ENCODE data around the gene OR2C3.

The OR2C3 gene

GRCh38 chr1:247561711-247562110 lies 25.5 kb upstream of the OR2C3 start:
- Histone ChIP-seq H3K9me2 (replicated peaks; ENCODE audit: insufficient read depth, low read length) (no peaks in the 10 kb centered on the region), H3F3A (ENCODE audit: insufficient read depth, low read length) (no peaks in the 10 kb centered on the region), H3K4me2 (ENCODE audit: low read depth, low read length) (no peak overlapping the region), H3K9ac (ENCODE audit: low read length) (no peak overlapping the region), H3K4me1 (ENCODE audit: low read length) (no peaks in the 10 kb centered on the region), H3K27me3 (replicated peaks; ENCODE audit: insufficient read depth, low read length) (no peaks in the 10 kb centered on the region), H3K36me3 (replicated peaks; ENCODE audit: insufficient read depth, low read length) (no peaks in the 10 kb centered on the region), H3K9me3 (replicated peaks; ENCODE audit: insufficient read depth, low read length) (no peaks in the 10 kb centered on the region), H3K27ac (ENCODE audit: low read length) (no peak overlapping the region), H4K20me1 (ENCODE audit: insufficient read depth, low read length) (no peaks in the 10 kb centered on the region), H3K79me2 (ENCODE audit: low read length) (no peaks in the 10 kb centered on the region), H2AFZ (ENCODE audit: low read length) (no peak overlapping the region), H3K4me3 (ENCODE audit: low read length) (no peak overlapping the region)
- DNase-seq, result no peak
- TF ChIP-seq CTCF (IDR thresholded peaks at IDR 0.05; ENCODE audit: low read length), result no peak

- no peaks in the 10 kb centered on the region for H3K9me2 ChIP-seq (replicated peaks; ENCODE audit: insufficient read depth, low read length)
- no peaks in the 10 kb centered on the region for H4K20me1 ChIP-seq (ENCODE audit: insufficient read depth, low read length)
- H3F3A ChIP-seq (ENCODE audit: insufficient read depth, low read length), result no peaks in the 10 kb centered on the region
- H3K4me2 ChIP-seq (ENCODE audit: low read depth, low read length), result no peak overlapping the region
- no peak overlapping the region for H3K9ac ChIP-seq (ENCODE audit: low read length)
- no peaks in the 10 kb centered on the region for H3K79me2 ChIP-seq (ENCODE audit: low read length)
- H3K9me3 ChIP-seq (replicated peaks; ENCODE audit: insufficient read depth, low read length), result no peaks in the 10 kb centered on the region
- no peak overlapping the region for H2AFZ ChIP-seq (ENCODE audit: low read length)
- no peak overlapping the region for H3K4me3 ChIP-seq (ENCODE audit: low read length)
- no peak for DNase-seq
- no peaks in the 10 kb centered on the region for H3K4me1 ChIP-seq (ENCODE audit: low read length)
- no peak overlapping the region for H3K27ac ChIP-seq (ENCODE audit: low read length)
- TF ChIP-seq EZH2phosphoT487 (IDR thresholded peaks at IDR 0.05; ENCODE audit: low read length), result no peak
- TF ChIP-seq CTCF (IDR thresholded peaks at IDR 0.05; ENCODE audit: low read length), result no peak
- TF ChIP-seq EZH2 (optimal IDR thresholded peaks at IDR 0.05; ENCODE audit: low read depth, low read length), result no peak
- H3K27me3 ChIP-seq (replicated peaks; ENCODE audit: insufficient read depth, low read length), result no peaks in the 10 kb centered on the region
- no peaks in the 10 kb centered on the region for H3K36me3 ChIP-seq (replicated peaks; ENCODE audit: insufficient read depth, low read length)
Observed at GRCh38 chr1:247557926-247558674, 21.9 kb upstream of the OR2C3 start.

- no peak overlapping the region for H3K9ac ChIP-seq (ENCODE audit: low read length)
- TF ChIP-seq EZH2 (optimal IDR thresholded peaks at IDR 0.05; ENCODE audit: low read depth, low read length), result no peak
- TF ChIP-seq CTCF (IDR thresholded peaks at IDR 0.05; ENCODE audit: low read length), result no peak
- no peak for TF ChIP-seq EZH2phosphoT487 (IDR thresholded peaks at IDR 0.05; ENCODE audit: low read length)
- H3K27me3 ChIP-seq (replicated peaks; ENCODE audit: insufficient read depth, low read length), result no peaks in the 10 kb centered on the region
- H4K20me1 ChIP-seq (ENCODE audit: insufficient read depth, low read length), result no peaks in the 10 kb centered on the region
- H3F3A ChIP-seq (ENCODE audit: insufficient read depth, low read length), result no peaks in the 10 kb centered on the region
- no peak overlapping the region for H3K4me3 ChIP-seq (ENCODE audit: low read length)
- H3K9me3 ChIP-seq (replicated peaks; ENCODE audit: insufficient read depth, low read length), result no peaks in the 10 kb centered on the region
- H2AFZ ChIP-seq (ENCODE audit: low read length), result no peak overlapping the region
- no peak for DNase-seq
- no peaks in the 10 kb centered on the region for H3K36me3 ChIP-seq (replicated peaks; ENCODE audit: insufficient read depth, low read length)
- no peaks in the 10 kb centered on the region for H3K4me1 ChIP-seq (ENCODE audit: low read length)
- no peak overlapping the region for H3K27ac ChIP-seq (ENCODE audit: low read length)
- no peak overlapping the region for H3K4me2 ChIP-seq (ENCODE audit: low read depth, low read length)
- no peaks in the 10 kb centered on the region for H3K79me2 ChIP-seq (ENCODE audit: low read length)
- H3K9me2 ChIP-seq (replicated peaks; ENCODE audit: insufficient read depth, low read length), result no peaks in the 10 kb centered on the region
Observed at GRCh38 chr1:247552231-247552630, 16.0 kb upstream of the OR2C3 start.
